NT2/D1 (cell line): Measurements from ENCODE around the gene GPR171.

Source experiments
- SUZ12 ChIP-seq: IDR thresholded peaks from 2 replicates; pipeline ENCODE4 v1.6.1; 2011; ENCODE audit not compliant: insufficient read length, insufficient read depth; ENCODE audit errors: extremely low read depth
- YY1 ChIP-seq: IDR thresholded peaks from 2 replicates; pipeline ENCODE4 v1.6.1; 2011; ENCODE audit not compliant: insufficient read length, insufficient read depth
- ZNF274 ChIP-seq: IDR thresholded peaks from 2 replicates; pipeline ENCODE4 v1.6.1; 2011; ENCODE audit warnings: mild to moderate bottlenecking, low read depth, low read length

DNA sequence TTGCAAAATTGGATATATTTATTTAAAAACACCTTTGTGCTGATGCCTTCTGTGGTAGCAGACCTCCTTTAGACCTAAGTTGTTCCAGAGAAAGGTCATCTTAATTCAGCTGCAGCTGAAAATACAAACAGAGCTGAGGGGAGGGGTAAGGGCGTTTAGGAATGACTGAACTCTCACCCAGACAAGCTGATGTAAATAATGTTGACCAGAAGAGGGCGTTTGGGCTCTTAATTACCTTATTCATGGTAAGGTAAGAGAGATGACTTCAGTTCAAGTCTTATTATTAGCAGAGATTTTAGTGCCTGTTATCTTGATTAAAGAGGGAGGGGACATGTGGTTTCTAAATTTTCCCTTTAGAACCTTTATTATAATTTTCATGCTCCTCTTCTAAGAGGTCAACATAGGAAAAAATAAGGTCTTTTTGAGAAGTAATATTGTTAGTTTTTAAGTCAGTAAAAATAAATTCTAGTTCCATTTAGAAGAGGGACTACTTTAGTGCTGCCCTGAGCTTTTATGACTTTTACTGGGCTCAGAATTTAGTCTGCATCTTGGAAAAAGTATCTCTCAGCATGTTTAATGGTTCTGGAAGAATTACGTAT is 46.3 kb downstream of the GPR171 start:
- no peak for TF ChIP-seq SUZ12
- no peak for TF ChIP-seq YY1
- TF ChIP-seq ZNF274, result no peak
